ENCODE measurements around the gene RRP9. TPM values are rescaled to one million over a fixed set of nuclear protein-coding genes. Genes with fewer than 3 reads are reported as not detected.

RRP9 gene
- total RNA-seq, 1 experiment from 2014 or later = 49.9 TPM

- TF ChIP-seq, protein P1, sequence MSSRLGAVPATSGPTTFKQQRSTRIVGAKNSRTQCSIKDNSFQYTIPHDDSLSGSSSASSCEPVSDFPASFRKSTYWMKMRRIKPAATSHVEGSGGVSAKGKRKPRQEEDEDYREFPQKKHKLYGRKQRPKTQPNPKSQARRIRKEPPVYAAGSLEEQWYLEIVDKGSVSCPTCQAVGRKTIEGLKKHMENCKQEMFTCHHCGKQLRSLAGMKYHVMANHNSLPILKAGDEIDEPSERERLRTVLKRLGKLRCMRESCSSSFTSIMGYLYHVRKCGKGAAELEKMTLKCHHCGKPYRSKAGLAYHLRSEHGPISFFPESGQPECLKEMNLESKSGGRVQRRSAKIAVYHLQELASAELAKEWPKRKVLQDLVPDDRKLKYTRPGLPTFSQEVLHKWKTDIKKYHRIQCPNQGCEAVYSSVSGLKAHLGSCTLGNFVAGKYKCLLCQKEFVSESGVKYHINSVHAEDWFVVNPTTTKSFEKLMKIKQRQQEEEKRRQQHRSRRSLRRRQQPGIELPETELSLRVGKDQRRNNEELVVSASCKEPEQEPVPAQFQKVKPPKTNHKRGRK (CRISPR knock-in tag; IDR thresholded peaks at IDR 0.05; ENCODE audit: borderline replicate concordance) = no peak
- TF ChIP-seq, protein P2, sequence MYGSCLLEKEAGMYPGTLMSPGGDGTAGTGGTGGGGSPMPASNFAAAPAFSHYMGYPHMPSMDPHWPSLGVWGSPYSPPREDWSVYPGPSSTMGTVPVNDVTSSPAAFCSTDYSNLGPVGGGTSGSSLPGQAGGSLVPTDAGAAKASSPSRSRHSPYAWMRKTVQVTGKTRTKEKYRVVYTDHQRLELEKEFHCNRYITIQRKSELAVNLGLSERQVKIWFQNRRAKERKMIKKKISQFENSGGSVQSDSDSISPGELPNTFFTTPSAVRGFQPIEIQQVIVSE (CRISPR knock-in tag; IDR thresholded peaks at IDR 0.05; ENCODE audit: borderline replicate concordance) = no peak
- no peak overlapping the region for H3K27ac Mint-ChIP-seq
- H3K9me3 Mint-ChIP-seq = no peaks in the 10 kb centered on the region
- ATAC-seq (no peak), DNase-seq (ENCODE audit: low spot score) (peak; percentile 59)
- H3K4me3 Mint-ChIP-seq = no peak overlapping the region
- H3K36me3 Mint-ChIP-seq = no peaks in the 10 kb centered on the region
- peaks cover 23% of the 10 kb centered on the region for H3K27me3 Mint-ChIP-seq (ENCODE audit: low read depth)
- POLR2A ChIA-PET = interaction anchor here (0.7 to 1.3 kb wide), 2 partner anchors 19 to 749 kb away, joined by 3 to 8 read pairs; partner anchors contain the start of gene ACY1
- CTCF ChIA-PET = interaction anchor here (1.4 to 6.5 kb wide), 3 partner anchors 11 to 144 kb away, joined by 3 to 60 read pairs (median 19); partner anchors contain the start of genes ABHD14A, ABHD14B and ACY1
- H3K4me1 Mint-ChIP-seq = peaks cover 35% of the 10 kb centered on the region
Measured at GRCh38 chr3:51963951-51964451, 22.3 kb upstream of the RRP9 start.

- Mint-ChIP-seq H3K4me3 (no peak overlapping the region), H3K9me3 (no peaks in the 10 kb centered on the region), H3K36me3 (no peaks in the 10 kb centered on the region), H3K27me3 (ENCODE audit: low read depth) (peaks cover 23% of the 10 kb centered on the region), H3K27ac (no peak overlapping the region), H3K4me1 (peaks cover 28% of the 10 kb centered on the region)
- ChIA-PET POLR2A (interaction anchor here (1.3 kb wide), 1 partner anchor 20 kb away, joined by 8 read pairs; the partner anchor contains the start of gene ACY1), CTCF (interaction anchor here (1.4 to 6.5 kb wide), 3 partner anchors 12 to 143 kb away, joined by 3 to 60 read pairs (median 19); partner anchors contain the start of genes ABHD14A, ABHD14B and ACY1)
- ATAC-seq (no peak), DNase-seq (ENCODE audit: low spot score) (no peak)
- TF ChIP-seq ATF1 (CRISPR knock-in tag; IDR thresholded peaks at IDR 0.05) = no peak
- no peak for TF ChIP-seq RELA (CRISPR knock-in tag; IDR thresholded peaks at IDR 0.05; ENCODE audit: borderline replicate concordance)
- no peak for TF ChIP-seq NR2C2 (CRISPR knock-in tag; IDR thresholded peaks at IDR 0.05)
- no peak for TF ChIP-seq ZNF671 (CRISPR knock-in tag; IDR thresholded peaks at IDR 0.05)
Measured at GRCh38 chr3:51962854-51963530, 21.3 kb upstream of the RRP9 start.

DNA sequence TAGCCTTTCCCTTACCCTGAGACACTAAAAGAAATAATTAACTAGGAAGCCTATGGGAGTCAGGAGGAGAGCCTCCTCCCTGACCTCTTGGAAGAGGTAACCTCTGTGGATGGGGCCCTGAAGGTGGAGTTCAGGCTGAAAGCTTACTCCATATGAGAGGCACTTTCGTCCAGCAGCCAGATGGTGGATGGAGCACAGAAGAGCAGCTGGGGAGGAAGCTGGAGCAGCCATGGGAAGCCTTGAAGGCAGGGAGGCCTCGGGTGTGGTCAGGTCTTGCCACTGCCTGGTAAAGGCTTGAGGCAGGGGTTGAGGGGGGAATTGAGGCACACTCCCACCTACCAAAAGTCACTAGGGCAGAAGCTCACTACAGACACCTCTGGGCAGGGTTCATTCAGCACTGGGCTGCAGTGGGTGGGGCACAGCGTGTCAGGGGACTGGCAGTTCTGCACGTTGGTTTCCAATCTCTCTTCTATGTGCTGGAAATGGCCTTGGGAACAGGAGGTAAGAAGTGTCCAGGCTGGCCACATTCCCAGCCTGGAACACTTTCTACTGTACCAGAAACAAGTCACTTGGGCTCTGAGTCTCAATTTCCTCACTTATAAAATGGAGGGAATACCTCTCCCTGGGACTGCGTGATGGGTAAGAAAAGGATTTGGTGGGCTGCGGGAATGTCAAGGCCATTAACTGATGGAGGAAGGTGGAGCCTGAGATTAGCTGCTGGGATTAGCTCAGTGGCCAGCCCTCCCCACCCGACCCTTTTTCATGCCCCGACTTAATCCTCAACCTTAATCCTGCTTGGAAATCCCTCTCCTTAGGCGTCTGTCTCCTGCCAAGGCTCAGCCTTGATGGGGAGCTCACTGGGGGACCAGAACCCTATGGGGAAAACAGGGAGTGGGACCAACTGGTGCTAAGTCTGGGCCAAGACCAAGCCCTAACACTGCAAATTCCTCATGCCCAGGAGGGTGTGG is 20.2 kb upstream of the RRP9 start:
- no peaks in the 10 kb centered on the region for H3K36me3 Mint-ChIP-seq
- no peak for ATAC-seq
- no peaks in the 10 kb centered on the region for H3K9me3 Mint-ChIP-seq
- no peak overlapping the region for H3K4me3 Mint-ChIP-seq
- DNase-seq (ENCODE audit: low spot score) = no peak
- ChIA-PET CTCF (interaction anchor here (0.9 to 6.5 kb wide), 3 partner anchors 13 to 20 kb away, joined by 3 to 60 read pairs (median 19); partner anchors contain the start of genes ABHD14A, ABHD14B, ACY1 and RRP9), POLR2A (interaction anchor here (1.8 kb wide), 1 partner anchor 8 kb away, joined by 4 read pairs; no protein-coding TSS in a partner anchor)
- H3K27ac Mint-ChIP-seq = no peak overlapping the region
- peaks cover 28% of the 10 kb centered on the region for H3K4me1 Mint-ChIP-seq
- peaks cover 24% of the 10 kb centered on the region for H3K27me3 Mint-ChIP-seq (ENCODE audit: low read depth)
- TF ChIP-seq ETV6 (CRISPR knock-in tag; IDR thresholded peaks at IDR 0.05) = no peak
- TF ChIP-seq, protein P3, sequence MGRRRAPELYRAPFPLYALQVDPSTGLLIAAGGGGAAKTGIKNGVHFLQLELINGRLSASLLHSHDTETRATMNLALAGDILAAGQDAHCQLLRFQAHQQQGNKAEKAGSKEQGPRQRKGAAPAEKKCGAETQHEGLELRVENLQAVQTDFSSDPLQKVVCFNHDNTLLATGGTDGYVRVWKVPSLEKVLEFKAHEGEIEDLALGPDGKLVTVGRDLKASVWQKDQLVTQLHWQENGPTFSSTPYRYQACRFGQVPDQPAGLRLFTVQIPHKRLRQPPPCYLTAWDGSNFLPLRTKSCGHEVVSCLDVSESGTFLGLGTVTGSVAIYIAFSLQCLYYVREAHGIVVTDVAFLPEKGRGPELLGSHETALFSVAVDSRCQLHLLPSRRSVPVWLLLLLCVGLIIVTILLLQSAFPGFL (CRISPR knock-in tag; IDR thresholded peaks at IDR 0.05; ENCODE audit: borderline replicate concordance) = no peak
- TF ChIP-seq NR3C1 (CRISPR knock-in tag; conservative IDR thresholded peaks at IDR 0.05; ENCODE audit: low read depth) = no peak
- TF ChIP-seq, protein P4, sequence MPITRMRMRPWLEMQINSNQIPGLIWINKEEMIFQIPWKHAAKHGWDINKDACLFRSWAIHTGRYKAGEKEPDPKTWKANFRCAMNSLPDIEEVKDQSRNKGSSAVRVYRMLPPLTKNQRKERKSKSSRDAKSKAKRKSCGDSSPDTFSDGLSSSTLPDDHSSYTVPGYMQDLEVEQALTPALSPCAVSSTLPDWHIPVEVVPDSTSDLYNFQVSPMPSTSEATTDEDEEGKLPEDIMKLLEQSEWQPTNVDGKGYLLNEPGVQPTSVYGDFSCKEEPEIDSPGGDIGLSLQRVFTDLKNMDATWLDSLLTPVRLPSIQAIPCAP (CRISPR knock-in tag; IDR thresholded peaks at IDR 0.05) = no peak
- TF ChIP-seq, protein P5, sequence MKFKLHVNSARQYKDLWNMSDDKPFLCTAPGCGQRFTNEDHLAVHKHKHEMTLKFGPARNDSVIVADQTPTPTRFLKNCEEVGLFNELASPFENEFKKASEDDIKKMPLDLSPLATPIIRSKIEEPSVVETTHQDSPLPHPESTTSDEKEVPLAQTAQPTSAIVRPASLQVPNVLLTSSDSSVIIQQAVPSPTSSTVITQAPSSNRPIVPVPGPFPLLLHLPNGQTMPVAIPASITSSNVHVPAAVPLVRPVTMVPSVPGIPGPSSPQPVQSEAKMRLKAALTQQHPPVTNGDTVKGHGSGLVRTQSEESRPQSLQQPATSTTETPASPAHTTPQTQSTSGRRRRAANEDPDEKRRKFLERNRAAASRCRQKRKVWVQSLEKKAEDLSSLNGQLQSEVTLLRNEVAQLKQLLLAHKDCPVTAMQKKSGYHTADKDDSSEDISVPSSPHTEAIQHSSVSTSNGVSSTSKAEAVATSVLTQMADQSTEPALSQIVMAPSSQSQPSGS (CRISPR knock-in tag; IDR thresholded peaks at IDR 0.05; ENCODE audit: borderline replicate concordance, low read depth) = no peak
- TF ChIP-seq, protein P2 (CRISPR knock-in tag; IDR thresholded peaks at IDR 0.05; ENCODE audit: borderline replicate concordance) = no peak
- TF ChIP-seq TEAD4 (CRISPR knock-in tag; IDR thresholded peaks at IDR 0.05) = no peak
- TF ChIP-seq SP1 (CRISPR knock-in tag; conservative IDR thresholded peaks at IDR 0.05) = no peak
- no peak for TF ChIP-seq IRF2 (CRISPR knock-in tag; IDR thresholded peaks at IDR 0.05; ENCODE audit: borderline replicate concordance, low read depth)
- no peak for TF ChIP-seq TP53 (CRISPR knock-in tag; IDR thresholded peaks at IDR 0.05)
- no peak for TF ChIP-seq NFE2L1 (CRISPR knock-in tag; IDR thresholded peaks at IDR 0.05)
- TF ChIP-seq ZNF219 (CRISPR knock-in tag; IDR thresholded peaks at IDR 0.05; ENCODE audit: borderline replicate concordance) = no peak
- TF ChIP-seq STAT6 (CRISPR knock-in tag; conservative IDR thresholded peaks at IDR 0.05; ENCODE audit: low read depth) = no peak

Data from WTC11 (cell line).